ENCODE measurements around the gene ERH.

- TF ChIP-seq, protein P1, sequence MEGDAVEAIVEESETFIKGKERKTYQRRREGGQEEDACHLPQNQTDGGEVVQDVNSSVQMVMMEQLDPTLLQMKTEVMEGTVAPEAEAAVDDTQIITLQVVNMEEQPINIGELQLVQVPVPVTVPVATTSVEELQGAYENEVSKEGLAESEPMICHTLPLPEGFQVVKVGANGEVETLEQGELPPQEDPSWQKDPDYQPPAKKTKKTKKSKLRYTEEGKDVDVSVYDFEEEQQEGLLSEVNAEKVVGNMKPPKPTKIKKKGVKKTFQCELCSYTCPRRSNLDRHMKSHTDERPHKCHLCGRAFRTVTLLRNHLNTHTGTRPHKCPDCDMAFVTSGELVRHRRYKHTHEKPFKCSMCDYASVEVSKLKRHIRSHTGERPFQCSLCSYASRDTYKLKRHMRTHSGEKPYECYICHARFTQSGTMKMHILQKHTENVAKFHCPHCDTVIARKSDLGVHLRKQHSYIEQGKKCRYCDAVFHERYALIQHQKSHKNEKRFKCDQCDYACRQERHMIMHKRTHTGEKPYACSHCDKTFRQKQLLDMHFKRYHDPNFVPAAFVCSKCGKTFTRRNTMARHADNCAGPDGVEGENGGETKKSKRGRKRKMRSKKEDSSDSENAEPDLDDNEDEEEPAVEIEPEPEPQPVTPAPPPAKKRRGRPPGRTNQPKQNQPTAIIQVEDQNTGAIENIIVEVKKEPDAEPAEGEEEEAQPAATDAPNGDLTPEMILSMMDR (IDR thresholded peaks at IDR 0.05; ENCODE audit: extremely low read depth in 1 of 2, insufficient read depth in 1 of 2, low read depth in 1 of 2, low read length in 2 of 2): no peak
- no peak for TF ChIP-seq POLR2A (IDR thresholded peaks at IDR 0.05; ENCODE audit: low read depth, low read length)
Measured at GRCh38 chr14:69333791-69334337, 64.2 kb downstream of the ERH start.
